Medulla oblongata (tissue), 1 donor: ENCODE results near the gene HBB.

Experiments
- DNase-seq: peaks from one replicate; pipeline ENCODE4 v3.0.0-alpha.2; 2015; ENCODE audit errors: extremely low spot score

Gene HBB

DNA sequence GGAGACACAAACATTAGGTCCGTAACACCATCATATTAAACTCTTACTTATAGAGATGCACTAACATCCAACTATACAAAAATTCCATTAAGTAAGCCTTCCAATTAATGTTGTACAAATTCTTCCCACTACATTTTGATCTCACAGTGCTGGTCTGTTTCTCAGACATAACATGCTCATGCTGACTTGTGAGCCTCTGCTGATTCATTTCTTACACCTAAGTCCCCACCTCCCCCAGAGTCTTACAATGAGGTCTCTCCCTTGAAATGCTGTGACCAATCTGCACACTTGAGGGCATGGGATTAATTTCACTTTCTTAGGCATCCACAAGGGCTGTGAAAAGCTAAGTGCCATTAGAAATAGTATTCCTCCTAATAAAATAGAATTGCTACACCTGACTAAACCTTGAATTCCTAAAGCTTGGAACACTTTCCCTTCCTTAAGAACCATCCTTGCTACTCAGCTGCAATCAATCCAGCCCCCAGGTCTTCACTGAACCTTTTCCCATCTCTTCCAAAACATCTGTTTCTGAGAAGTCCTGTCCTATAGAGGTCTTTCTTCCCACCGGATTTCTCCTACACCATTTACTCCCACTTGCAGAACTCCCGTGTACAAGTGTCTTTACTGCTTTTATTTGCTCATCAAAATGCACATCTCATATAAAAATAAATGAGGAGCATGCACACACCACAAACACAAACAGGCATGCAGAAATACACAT is 20.8 kb upstream of the HBB start:
- DNase-seq = no peak

DNA sequence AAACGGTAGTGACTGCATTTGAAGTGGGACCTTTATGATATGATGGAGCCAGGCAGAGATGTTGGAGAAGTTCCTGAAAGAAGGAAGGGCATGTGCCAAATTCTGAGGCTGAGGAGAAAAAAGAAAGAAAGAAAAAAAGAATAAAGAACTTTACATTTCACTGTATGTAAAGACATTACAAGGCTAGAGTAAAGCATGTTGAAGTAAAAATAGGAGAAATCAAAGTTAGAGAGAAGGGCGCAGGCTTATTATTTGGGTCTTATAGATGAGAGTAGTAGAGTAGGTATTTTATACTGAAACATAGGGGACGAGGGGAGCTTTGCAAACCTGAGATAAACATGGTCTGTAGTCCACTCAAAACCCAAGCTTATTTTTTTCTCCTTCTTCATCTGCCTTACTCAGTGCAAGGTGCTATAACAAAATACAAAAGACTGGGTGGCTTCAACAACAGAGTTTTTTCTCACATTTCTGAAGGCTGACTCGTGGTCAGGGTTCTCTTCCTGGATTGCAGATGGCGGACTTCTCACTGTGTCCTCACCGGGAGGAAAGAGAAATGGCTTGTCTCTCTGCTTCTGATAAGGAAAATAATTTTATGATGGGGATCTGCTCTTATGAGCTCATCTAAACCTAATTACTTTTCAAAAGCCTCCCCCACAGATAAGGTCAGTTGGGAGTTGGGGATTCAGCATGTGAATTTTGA is 20.1 kb upstream of the HBB start:
- DNase-seq = no peak

DNA sequence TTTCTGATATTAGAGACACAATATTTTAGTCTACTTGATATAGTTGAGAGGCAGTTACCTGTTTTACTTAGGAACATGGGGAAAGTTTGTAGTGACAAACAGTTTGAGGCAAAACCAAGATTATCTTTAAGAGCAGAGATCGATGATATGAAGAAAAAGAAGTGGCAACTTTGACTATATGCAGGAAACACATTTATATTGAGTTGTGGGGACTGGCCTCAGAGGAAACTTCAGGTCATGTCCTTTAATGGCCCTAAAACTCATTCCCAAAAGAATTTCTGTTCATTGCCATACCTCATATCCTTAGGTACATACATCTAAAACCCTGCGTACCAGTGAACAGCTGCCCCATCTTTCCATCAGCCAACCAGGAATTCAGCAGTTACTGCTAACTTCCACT is 18.3 kb upstream of the HBB start:
- no peak for DNase-seq

DNA sequence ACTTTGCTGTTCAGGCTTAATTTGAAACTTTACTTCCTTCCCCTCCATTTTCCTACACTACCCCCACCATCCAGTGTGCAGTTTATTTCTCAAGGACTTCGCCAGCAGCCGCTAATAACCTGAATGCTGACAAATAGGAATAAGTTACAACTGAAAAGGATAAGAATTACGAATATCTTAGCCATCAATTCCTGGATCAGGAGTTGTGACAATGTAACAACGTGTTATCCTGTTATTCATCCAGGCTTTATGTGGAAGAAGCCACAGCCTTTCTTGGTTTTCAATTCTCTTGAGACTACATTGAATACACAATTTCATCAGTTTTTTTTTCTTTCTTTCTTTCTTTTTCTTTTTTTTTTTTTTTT is 16.9 kb upstream of the HBB start:
- DNase-seq = no peak

DNA sequence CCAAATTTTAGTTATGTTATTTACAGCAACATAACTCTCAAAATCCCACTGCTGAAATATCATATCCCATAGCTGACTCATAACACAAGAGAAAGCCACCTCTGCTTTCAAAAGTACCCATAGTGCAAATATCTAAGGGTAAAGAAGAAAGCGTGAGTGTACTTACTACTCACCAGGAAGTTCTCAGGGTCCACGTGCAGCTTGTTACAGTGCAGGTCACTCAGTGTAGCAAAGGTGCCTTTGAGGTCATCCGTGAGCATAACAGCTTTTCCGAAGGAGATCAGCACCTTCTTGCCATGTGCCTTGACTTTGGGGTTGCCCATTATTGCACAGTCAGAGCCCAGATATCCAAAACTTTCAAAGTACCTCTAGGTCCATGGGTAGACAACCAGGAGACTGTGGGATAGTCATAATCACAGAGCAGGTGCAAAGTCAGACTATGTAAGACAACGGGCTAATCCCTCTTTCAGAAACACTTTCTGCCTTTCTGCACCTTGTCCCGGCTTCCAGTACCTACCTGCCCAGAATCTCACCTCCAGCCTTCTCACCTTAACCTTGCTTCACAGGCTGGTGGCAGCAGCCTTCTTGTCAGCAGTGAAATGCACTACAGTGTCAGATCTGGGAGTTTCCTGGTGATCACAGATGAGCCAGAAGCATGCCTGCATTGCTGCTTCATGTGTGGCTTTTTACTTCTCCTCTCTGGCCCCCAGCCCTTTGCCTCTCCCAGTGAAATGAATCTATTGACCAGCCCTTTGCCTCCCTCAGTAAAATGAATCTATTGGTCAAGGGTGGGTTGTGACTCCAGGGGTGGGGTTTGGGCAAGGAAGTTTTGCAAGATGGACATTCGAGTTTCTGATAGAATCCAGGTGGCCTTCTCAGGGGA is 16.3 kb upstream of the HBB start:
- DNase-seq = no peak

DNA sequence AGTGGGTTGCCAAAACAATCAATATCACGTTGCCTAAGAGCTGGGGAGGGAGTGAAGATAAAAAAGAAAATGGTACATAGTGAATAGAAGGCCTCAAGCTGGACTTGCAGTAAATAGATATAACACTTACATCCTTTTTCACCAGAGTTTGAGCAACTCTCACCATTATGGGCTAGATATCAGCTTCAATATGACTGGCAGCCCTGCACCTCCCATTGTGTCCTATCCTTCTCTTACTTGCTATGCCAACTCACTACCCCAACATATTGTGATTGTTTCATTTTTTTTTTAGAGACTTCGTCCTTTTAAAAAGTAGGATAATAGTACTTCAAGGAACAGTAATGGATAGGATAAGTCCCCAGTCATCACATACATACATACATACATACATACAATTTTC is 15.3 kb upstream of the HBB start:
- no peak for DNase-seq

GRCh38 chr11:5241458-5241857 is 14.6 kb upstream of the HBB start:
- DNase-seq = no peak

DNA sequence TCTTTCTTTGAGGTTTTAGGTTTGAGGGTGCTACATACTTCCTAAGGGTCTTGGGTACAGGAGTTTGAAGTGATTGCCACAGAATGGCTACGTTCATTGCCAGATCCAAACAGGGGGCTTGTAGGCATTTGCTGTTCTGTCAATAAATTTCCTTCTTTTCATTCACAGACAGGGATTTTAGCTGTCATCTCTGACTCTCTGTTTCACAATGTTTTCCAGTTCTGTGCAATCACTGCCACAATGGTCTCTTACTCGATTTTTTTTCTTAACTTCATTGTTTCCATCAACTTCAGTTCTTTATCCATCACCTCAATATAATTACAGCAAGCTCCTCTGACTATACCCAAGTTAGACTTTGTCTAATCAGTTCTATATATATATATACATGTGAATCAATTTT is 13.6 kb upstream of the HBB start:
- no peak for DNase-seq

- no peak for DNase-seq
These were observed 13.2 kb upstream of the HBB start for GRCh38 chr11:5240056-5240455.

DNA sequence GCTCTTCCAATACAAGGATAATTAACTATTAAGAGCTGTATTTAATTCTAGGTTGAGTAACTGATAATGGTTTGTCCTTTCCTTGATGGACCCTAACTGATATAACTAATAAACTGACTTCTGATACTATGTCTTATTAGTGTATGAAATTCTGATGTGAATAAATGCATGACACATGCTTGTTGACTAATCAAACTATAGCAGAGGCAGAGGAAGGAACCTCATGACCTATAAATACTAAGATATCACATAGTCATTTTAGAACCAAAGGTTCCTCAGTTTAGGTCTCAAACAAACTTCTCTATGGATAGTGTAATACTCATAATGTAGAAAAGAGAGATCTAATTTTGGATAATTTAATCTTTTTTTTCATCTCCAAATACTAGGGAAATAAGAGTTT is 12.2 kb upstream of the HBB start:
- no peak for DNase-seq

- DNase-seq = no peak
These were observed 11.6 kb upstream of the HBB start for GRCh38 chr11:5238486-5238885.

DNA sequence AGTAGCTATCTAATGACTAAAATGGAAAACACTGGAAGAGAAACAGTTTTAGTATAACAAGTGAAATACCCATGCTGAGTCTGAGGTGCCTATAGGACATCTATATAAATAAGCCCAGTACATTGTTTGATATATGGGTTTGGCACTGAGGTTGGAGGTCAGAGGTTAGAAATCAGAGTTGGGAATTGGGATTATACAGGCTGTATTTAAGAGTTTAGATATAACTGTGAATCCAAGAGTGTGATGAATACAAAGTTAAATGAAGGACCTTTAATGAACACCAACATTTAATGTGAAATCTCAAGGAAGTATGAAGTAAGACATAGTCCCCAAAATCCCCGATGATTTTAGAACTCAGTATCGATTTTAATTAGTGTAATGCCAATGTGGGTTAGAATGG is 10.5 kb upstream of the HBB start:
- DNase-seq = no peak

DNA sequence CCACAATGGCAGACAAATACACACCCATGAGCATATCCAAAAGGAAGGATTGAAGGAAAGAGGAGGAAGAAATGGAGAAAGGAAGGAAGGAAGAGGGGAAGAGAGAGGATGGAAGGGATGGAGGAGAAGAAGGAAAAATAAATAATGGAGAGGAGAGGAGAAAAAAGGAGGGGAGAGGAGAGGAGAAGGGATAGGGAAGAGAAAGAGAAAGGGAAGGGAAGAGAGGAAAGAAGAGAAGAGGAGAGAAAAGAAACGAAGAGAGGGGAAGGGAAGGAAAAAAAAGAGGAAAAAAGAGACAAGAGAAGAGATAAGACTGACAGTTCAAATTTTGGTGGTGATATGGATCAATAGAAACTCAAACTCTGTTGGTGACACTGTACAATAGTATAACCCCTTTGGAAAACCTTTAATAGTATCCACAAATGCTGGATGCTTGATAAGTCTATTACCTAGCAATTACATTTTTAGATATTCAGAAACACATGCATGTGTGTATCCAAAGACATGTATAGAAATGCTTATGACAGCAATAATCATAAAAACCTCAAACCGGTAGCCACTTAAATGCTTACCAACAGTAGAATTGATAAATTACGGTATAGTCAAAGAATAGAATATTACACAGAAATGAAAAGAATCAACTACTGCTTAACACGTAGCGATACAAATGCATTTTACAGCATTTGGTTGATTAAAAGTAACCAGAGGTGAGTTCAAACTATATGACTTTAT is 8.7 kb upstream of the HBB start:
- no peak for DNase-seq

- no peak for DNase-seq
These were observed 7.5 kb upstream of the HBB start, which contains the start of gene HBD for GRCh38 chr11:5234381-5234834. TSS of gene HBD (minus strand) at chr11:5234483. CDS start at chr11:5234433, 50 bp downstream.

DNA sequence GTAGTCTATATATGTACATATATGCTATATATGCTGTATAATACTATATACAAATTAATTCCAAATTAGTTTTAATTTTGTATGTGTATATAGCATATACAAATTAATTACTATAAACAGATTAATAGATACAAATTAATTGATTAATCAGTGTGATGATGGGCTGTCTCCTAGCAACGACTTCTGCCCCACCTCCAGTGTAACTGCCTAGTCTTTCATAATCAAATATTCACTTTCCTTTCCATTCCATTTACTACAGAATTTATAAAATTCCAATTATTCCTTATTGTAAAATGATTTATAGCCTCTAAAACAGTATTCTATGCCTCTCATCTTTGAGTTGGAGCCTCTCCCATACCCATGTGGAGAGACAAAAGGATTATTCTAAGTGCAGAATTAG is 6.4 kb upstream of the HBB start:
- DNase-seq = no peak

GRCh38 chr11:5232821-5233220 is 6.0 kb upstream of the HBB start:
- DNase-seq = no peak

DNA sequence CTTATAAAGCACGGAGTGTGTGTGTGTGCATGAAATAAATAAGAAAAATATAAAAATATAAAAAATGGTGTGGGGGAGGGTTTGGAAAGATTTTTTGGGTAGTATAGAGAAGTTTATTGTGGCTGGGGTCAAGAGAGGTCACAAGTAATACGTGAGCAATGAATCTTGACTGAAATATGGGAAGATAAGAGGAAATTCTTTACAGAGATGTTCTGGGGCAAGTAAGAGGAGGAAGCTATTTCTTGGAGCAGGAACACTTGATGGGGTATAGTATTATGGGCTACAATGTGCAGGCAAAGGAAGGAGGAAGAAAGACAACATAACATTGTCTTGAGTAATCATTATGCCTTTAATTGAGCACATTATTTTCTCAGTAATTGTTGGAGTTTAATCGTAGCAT is 5.3 kb upstream of the HBB start:
- no peak for DNase-seq

GRCh38 chr11:5231111-5231510 is 4.2 kb upstream of the HBB start:
- no peak for DNase-seq

DNA sequence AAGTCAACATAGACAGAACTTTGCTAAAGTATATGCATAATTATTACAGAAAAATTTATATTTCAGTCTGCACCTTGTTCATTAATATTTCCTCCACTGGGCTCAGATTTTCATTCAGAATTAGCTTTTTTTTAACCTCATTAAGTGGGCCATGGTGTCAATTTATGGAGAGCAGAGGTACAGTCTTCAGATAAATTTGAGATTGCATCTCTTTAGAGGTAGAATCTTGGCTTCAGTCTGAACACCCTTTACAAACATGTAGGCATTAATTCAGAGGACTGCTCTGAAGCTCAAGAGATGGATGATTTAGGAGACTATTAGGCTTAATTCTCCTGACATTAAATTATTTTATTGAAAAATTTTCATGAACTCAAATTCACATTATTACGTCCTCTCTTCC is 3.4 kb upstream of the HBB start:
- no peak for DNase-seq

- no peak for DNase-seq
These were observed 2.9 kb upstream of the HBB start for GRCh38 chr11:5229796-5230195.

DNA sequence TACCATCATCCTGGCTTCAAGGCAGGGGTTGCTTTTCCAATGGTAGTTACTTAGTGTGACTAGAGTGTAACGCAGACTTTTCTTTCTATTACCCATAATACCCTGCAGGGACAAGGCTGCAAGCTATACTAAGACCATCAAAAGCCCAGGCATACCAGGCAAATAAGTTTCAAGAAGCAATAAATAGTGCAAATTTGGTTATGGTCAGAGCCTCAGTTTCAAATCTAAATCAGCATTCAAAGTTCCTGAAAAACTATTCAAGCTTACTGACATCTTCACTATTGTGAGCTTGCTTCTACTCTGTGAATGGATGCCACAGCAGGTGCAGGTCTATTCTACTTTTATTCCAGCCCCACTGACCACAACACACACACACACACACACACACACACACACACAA is 2.5 kb upstream of the HBB start:
- no peak for DNase-seq

DNA sequence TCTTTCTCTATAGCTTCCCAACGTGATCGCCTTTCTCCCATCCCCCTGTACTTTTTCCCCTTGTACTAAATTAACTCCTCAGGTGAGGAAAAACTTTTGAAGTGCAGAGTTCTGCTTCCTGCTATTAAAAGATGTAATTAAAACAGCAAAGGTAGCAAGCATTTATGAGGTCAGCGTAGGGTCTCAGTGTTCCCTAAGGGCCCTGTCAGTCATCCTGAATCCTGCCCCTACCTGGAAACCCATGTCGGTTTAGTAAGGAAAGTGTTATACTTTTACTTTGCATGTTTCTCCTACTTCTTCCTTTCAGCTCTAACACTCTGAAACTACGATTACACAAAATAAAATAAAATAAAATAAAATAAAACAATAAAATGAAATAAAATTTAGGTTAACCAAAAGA is 1.3 kb upstream of the HBB start:
- no peak for DNase-seq
